Left ventricle myocardium inferior (tissue), 1 donor: ENCODE measurements around the gene RBMS1. TPM values are rescaled to one million over a fixed set of nuclear protein-coding genes. Genes with fewer than 3 reads are reported as not detected.
A peak's percentile ranks its signal among the peaks of the same experiment; 100 is the strongest.

Source experiments
- DNase-seq: peaks from one replicate; pipeline ENCODE4 v3.0.0-alpha.2; 2020
- H3K27ac ChIP-seq: fragments of 200-600 bp; replicated peaks from 2 replicates; pipeline ENCODE4 v1.8.0; 2021
- H3K27me3 ChIP-seq: fragments of 200-600 bp; 2 replicates; pipeline ENCODE4 v1.8.0; 2021; ENCODE audit warnings: low read depth
- H3K36me3 ChIP-seq: fragments of 200-600 bp; 2 replicates; pipeline ENCODE4 v1.8.0; 2021
- H3K4me1 ChIP-seq: fragments of 200-600 bp; 2 replicates; pipeline ENCODE4 v1.8.0; 2021
- H3K4me3 ChIP-seq: fragments of 200-600 bp; 2 replicates; pipeline ENCODE4 v1.8.0; 2021; ENCODE audit warnings: mild to moderate bottlenecking, moderate library complexity
- H3K9me3 ChIP-seq: fragments of 200-600 bp; replicated peaks from 2 replicates; pipeline ENCODE4 v1.8.0; 2021
- CTCF ChIP-seq: fragments of 200-600 bp; IDR thresholded peaks from 2 replicates; pipeline ENCODE4 v1.8.0; 2021; ENCODE audit warnings: antibody characterized with exemption, mild to moderate bottlenecking, borderline replicate concordance
- intact Hi-C: fragments of 100-400 bp; cut with micrococcal nuclease; formaldehyde crosslinking; loops from one replicate; pipeline ENCODE4 v1.11.0; 2022
- total RNA-seq: library from RNA; stranded (reverse); fragmentation: NEBNext Ultra II Directional; extraction: Animal tissue kit (Norgen Biotek cat#: 25700); gene quantifications from one replicate; pipeline ENCODE4 v1.2.1, GENCODE V29; 2021
- donor health status: DM: no; HTN: yes; CAD: no; lungs with severe emphysema.

Gene RBMS1
- total RNA-seq, 1 donor from 2014 or later, result 56.2 TPM

GRCh38 chr2:160247296-160248035, 246.1 kb downstream of the RBMS1 start:
- no peaks in the 10 kb centered on the region for H3K36me3 ChIP-seq
- peaks cover 27% of the 10 kb centered on the region for H3K4me1 ChIP-seq
- H3K27me3 ChIP-seq, result no peaks in the 10 kb centered on the region
- no peak overlapping the region for H3K4me3 ChIP-seq
- H3K9me3 ChIP-seq, result no peaks in the 10 kb centered on the region
- no peak overlapping the region for H3K27ac ChIP-seq
- DNase-seq, result no peak
- intact Hi-C loops, result no loop called here
- TF ChIP-seq CTCF, result no peak

- DNase-seq, result no peak
- no peaks in the 10 kb centered on the region for H3K9me3 ChIP-seq
- H3K4me1 ChIP-seq, result peaks cover 31% of the 10 kb centered on the region
- H3K36me3 ChIP-seq, result no peaks in the 10 kb centered on the region
- no peak overlapping the region for H3K4me3 ChIP-seq
- no peak for TF ChIP-seq CTCF
- intact Hi-C loops, result no loop called here
- H3K27me3 ChIP-seq, result no peaks in the 10 kb centered on the region
- no peak overlapping the region for H3K27ac ChIP-seq
Measured at GRCh38 chr2:160246356-160246755, 247.3 kb downstream of the RBMS1 start.

GRCh38 chr2:160245614-160246155, 247.9 kb downstream of the RBMS1 start:
- no peaks in the 10 kb centered on the region for H3K36me3 ChIP-seq
- H3K4me1 ChIP-seq, result peaks cover 28% of the 10 kb centered on the region
- no peak overlapping the region for H3K4me3 ChIP-seq
- no peaks in the 10 kb centered on the region for H3K9me3 ChIP-seq
- no peak overlapping the region for H3K27ac ChIP-seq
- intact Hi-C loops, result no loop called here
- TF ChIP-seq CTCF, result no peak
- H3K27me3 ChIP-seq, result no peaks in the 10 kb centered on the region
- no peak for DNase-seq

- no peaks in the 10 kb centered on the region for H3K9me3 ChIP-seq
- H3K27ac ChIP-seq, result peak overlapping the region; percentile 58
- intact Hi-C loops, result no loop called here
- no peak overlapping the region for H3K4me3 ChIP-seq
- TF ChIP-seq CTCF, result no peak
- no peaks in the 10 kb centered on the region for H3K27me3 ChIP-seq
- no peaks in the 10 kb centered on the region for H3K36me3 ChIP-seq
- H3K4me1 ChIP-seq, result peaks cover 35% of the 10 kb centered on the region
- DNase-seq, result no peak
Measured at GRCh38 chr2:160242893-160243564, 250.6 kb downstream of the RBMS1 start.

GRCh38 chr2:160241251-160242137, 252.1 kb downstream of the RBMS1 start:
- no peak for TF ChIP-seq CTCF
- peaks cover 36% of the 10 kb centered on the region for H3K4me1 ChIP-seq
- no peaks in the 10 kb centered on the region for H3K27me3 ChIP-seq
- no peak overlapping the region for H3K4me3 ChIP-seq
- intact Hi-C loops, result no loop called here
- peak overlapping the region; percentile 1 for H3K27ac ChIP-seq
- no peak for DNase-seq
- H3K9me3 ChIP-seq, result no peaks in the 10 kb centered on the region
- no peaks in the 10 kb centered on the region for H3K36me3 ChIP-seq
